B cell (primary cell): ENCODE measurements around the gene BCL6B. TPM values are rescaled to one million over a fixed set of nuclear protein-coding genes. Genes with fewer than 3 reads are reported as not detected.

ENCODE experiments used
- ATAC-seq: fragments of 200-7000 bp; cut with Tn5 transposase; one replicate; pipeline ENCODE4 v1.10.0; 2021; ENCODE audit warnings: low read depth, mild to moderate bottlenecking, moderate number of reproducible peaks, moderate library complexity
- CTCF ChIA-PET: fragments of 350-600 bp; sonication (Branson Sonifier 250); formaldehyde crosslinking; loops from one replicate; lab custom pipeline; 2021; ENCODE audit warnings: antibody characterized with exemption, inconsistent platforms; lab: Charles Lee
- POLR2A ChIA-PET: fragments of 350-600 bp; sonication (Branson Sonifier 250); formaldehyde crosslinking; loops from one replicate; lab custom pipeline; 2021; ENCODE audit warnings: antibody characterized with exemption; lab: Charles Lee
- DNase-seq: peaks from one replicate; pipeline ENCODE4 v3.0.0; 2013
- H2AFZ ChIP-seq: 2 replicates; pipeline ENCODE4 v1.6.1; 2012; ENCODE audit warnings: mild to moderate bottlenecking, low read depth, low read length; ENCODE audit not compliant: insufficient read depth, poor library complexity, severe bottlenecking
- H3K27ac ChIP-seq, 2 donors: 1 replicate in 1 of 2; 2 replicates in 1 of 2; pipeline ENCODE4 v1.5.1; 2012 to 2013; ENCODE audit warnings: low read length in 2 of 2, mild to moderate bottlenecking in 2 of 2, moderate library complexity in 1 of 2
- H3K27me3 ChIP-seq, 4 experiments: fragments of 200-600 bp in 1 of 4; sonication (generic) in 1 of 4; replicated peaks in 1 of 4; 1 replicate in 2 of 4; 2 replicates in 2 of 4; pipeline versions ENCODE4 v1.6.1 to v1.7.0; 2013 to 2016; ENCODE audit warnings: low read length in 3 of 4, mild to moderate bottlenecking in 2 of 4, mixed read lengths in 1 of 4, moderate library complexity in 1 of 4; ENCODE audit not compliant: insufficient read depth in 4 of 4, control insufficient read depth in 3 of 4; ENCODE audit errors: control extremely low read depth in 1 of 4
- H3K36me3 ChIP-seq, 2 experiments: replicated peaks in 1 of 2; 1 replicate in 1 of 2; 2 replicates in 1 of 2; pipeline versions ENCODE4 v1.6.1 to v1.7.1; 2013; ENCODE audit warnings: low read length in 1 of 2; ENCODE audit not compliant: insufficient read depth in 2 of 2, control insufficient read depth in 1 of 2; ENCODE audit errors: control extremely low read depth in 1 of 2, extremely low read depth in 1 of 2
- H3K4me1 ChIP-seq, 2 donors: fragments of 200-600 bp in 1 of 2; sonication (generic) in 1 of 2; 1 replicate in 1 of 2; 2 replicates in 1 of 2; pipeline versions ENCODE4 v1.5.1 to v1.6.1; 2013 to 2017; ENCODE audit warnings: low read length in 2 of 2; ENCODE audit not compliant: control insufficient read depth in 2 of 2, insufficient read depth in 2 of 2
- H3K4me2 ChIP-seq: replicated peaks from 2 replicates; pipeline ENCODE3; 2012; ENCODE audit warnings: mild to moderate bottlenecking, low read depth, low read length; ENCODE audit not compliant: poor library complexity, severe bottlenecking
- H3K4me3 ChIP-seq, 5 experiments: fragments of 200-600 bp in 1 of 5; sonication (generic) in 1 of 5; 1 replicate in 3 of 5; 2 replicates in 2 of 5; pipeline versions ENCODE4 v1.5.1 to v1.7.0; 2011 to 2016; ENCODE audit warnings: low read length in 4 of 5, mild to moderate bottlenecking in 4 of 5, low read depth in 2 of 5, control low read depth in 1 of 5, moderate library complexity in 1 of 5; ENCODE audit not compliant: insufficient read depth in 1 of 5; ENCODE audit errors: control extremely low read depth in 1 of 5, extremely low read depth in 1 of 5
- H3K79me2 ChIP-seq: fragments of 200-600 bp; sonication (generic); one replicate; pipeline ENCODE4 v1.6.0; 2016; ENCODE audit warnings: low read length; ENCODE audit not compliant: control insufficient read depth, insufficient read depth
- H3K9ac ChIP-seq: fragments of 200-600 bp; sonication (generic); 2 replicates; pipeline ENCODE4 v1.6.1; 2017; ENCODE audit warnings: mild to moderate bottlenecking, low read length, moderate library complexity
- H3K9me3 ChIP-seq, 3 donors: one replicate each; pipeline versions ENCODE4 v1.6.1 to v1.7.1; 2013; ENCODE audit warnings: low read length in 2 of 3; ENCODE audit not compliant: control insufficient read depth in 2 of 3, insufficient read depth in 1 of 3; ENCODE audit errors: control extremely low read depth in 1 of 3
- H4K20me1 ChIP-seq: 2 replicates; pipeline ENCODE4 v1.6.0; 2012; ENCODE audit warnings: mild to moderate bottlenecking, low read length; ENCODE audit not compliant: insufficient read depth, control insufficient read depth, poor library complexity, severe bottlenecking
- H3K27ac Mint-ChIP-seq: one replicate; pipeline ENCODE4 v1.8.0; 2021; ENCODE audit warnings: mixed read lengths
- H3K27me3 Mint-ChIP-seq: one replicate; pipeline ENCODE4 v1.8.0; 2021; ENCODE audit warnings: mixed read lengths
- H3K4me1 Mint-ChIP-seq: one replicate; pipeline ENCODE4 v1.8.0; 2021; ENCODE audit warnings: mixed read lengths
- H3K4me3 Mint-ChIP-seq: one replicate; pipeline ENCODE4 v1.8.0; 2021; ENCODE audit warnings: mixed read lengths
- H3K9me3 Mint-ChIP-seq: one replicate; pipeline ENCODE4 v1.8.0; 2022; ENCODE audit warnings: mixed read lengths; ENCODE audit not compliant: insufficient read depth
- CTCF ChIP-seq: fragments of 200-600 bp; IDR thresholded peaks from one replicate; pipeline ENCODE4 v1.8.0; 2022; ENCODE audit warnings: antibody characterized with exemption, mild to moderate bottlenecking
- EZH2 ChIP-seq: IDR thresholded peaks from 2 replicates; pipeline ENCODE4 v1.6.1; 2012; ENCODE audit warnings: borderline replicate concordance, low read depth, mild to moderate bottlenecking, moderate library complexity, low read length; ENCODE audit not compliant: insufficient read depth, poor library complexity, severe bottlenecking
- WGBS: methylation state at CpG from one replicate; pipeline ENCODE4 v1.1.5; 2013; ENCODE audit warnings: missing lambda C conversion rate; ENCODE audit not compliant: insufficient coverage; 5-methylcytosine and 5-hydroxymethylcytosine counted together
- intact Hi-C: fragments of 100-400 bp; cut with micrococcal nuclease; formaldehyde crosslinking; loops from one replicate; pipeline ENCODE4 v1.10.0; 2022
- polyA plus RNA-seq: library from polyadenylated mRNA; depleted of rRNA; stranded (reverse); fragments of >200 nt; gene quantifications from 2 replicates; pipeline ENCODE4 v1.2.3, GENCODE V29; 2012
- total RNA-seq, 2 donors: library from RNA; stranded (reverse); fragments of 120-200 nt in 1 of 2; gene quantifications; 1 replicate in 1 of 2; 2 replicates in 1 of 2; pipeline versions ENCODE4 v1.2.3 to v1.2.4, GENCODE V29; 2013 to 2022

BCL6B gene
- total and polyA plus RNA-seq, 2 donors (not counting 1 experiment from before 2014, with no cell fraction given), result 0.25 to 0.34 TPM

GRCh38 chr17:6995500-6996255 is 27.2 kb upstream of the BCL6B start, which contains the start of gene ALOX12:
Gene ALOX12, plus strand, starts transcription at chr17:6996049. Its CDS starts 69 bp downstream, at chr17:6996118.
- CTCF ChIA-PET, result interaction anchor here (0.9 to 2.1 kb wide), 3 partner anchors 9 to 85 kb away, joined by 3 to 10 read pairs (median 6); no protein-coding TSS in a partner anchor

More at GRCh38 chr17:6995500-6996255, 27.2 kb upstream of the BCL6B start, which contains the start of gene ALOX12:
- TF ChIP-seq EZH2 (no peak), CTCF (no peak)
- Histone ChIP-seq H2AFZ (no peak within 1 kb of the TSS), H3K27ac (no peak within 1 kb of the TSS), H3K4me2 (peak within 1 kb of the TSS; percentile 19), H3K4me1 (no peaks in the 10 kb centered on the region), H4K20me1 (peaks cover 23% of the 10 kb centered on the region), H3K79me2 (no peaks in the 10 kb centered on the region), H3K27me3 (no peaks in the 10 kb centered on the region), H3K36me3 (peaks cover 13 to 37% of the 10 kb centered on the region in 2 experiments), H3K9ac (no peak within 1 kb of the TSS), H3K9me3 (no peaks in the 10 kb centered on the region), H3K4me3 (no peak within 1 kb of the TSS)
- intact Hi-C loops, result no loop called here
- POLR2A ChIA-PET, result no interaction called here
- DNase-seq (no peak), ATAC-seq (no peak)
- H3K9me3 Mint-ChIP-seq, result no peaks in the 10 kb centered on the region
- H3K4me3 Mint-ChIP-seq, result no peak within 1 kb of the TSS
- H3K27ac Mint-ChIP-seq, result no peak within 1 kb of the TSS
- no peaks in the 10 kb centered on the region for H3K27me3 Mint-ChIP-seq
- H3K4me1 Mint-ChIP-seq, result peaks cover 7% of the 10 kb centered on the region
- WGBS, result 56% methylated on average over 63 of the region's 64 CpGs
